KMS-11 (cell line): Measurements from ENCODE around the gene CAMSAP1.

Experiments used
- H2AFZ ChIP-seq: fragments of 200-600 bp; sonication (generic); 2 replicates; pipeline ENCODE4 v1.6.1; 2016; ENCODE audit warnings: antibody characterized with exemption, mixed run types, low read depth
- H3K27ac ChIP-seq: fragments of 200-600 bp; sonication (generic); 2 replicates; pipeline ENCODE4 v1.6.1; 2016; ENCODE audit warnings: mild to moderate bottlenecking, mixed run types
- H3K27me3 ChIP-seq: fragments of 200-600 bp; sonication (generic); 2 replicates; pipeline ENCODE4 v1.6.1; 2017; ENCODE audit warnings: mild to moderate bottlenecking, low read depth, mixed run types, moderate library complexity; ENCODE audit not compliant: insufficient read depth
- H3K36me3 ChIP-seq: fragments of 200-600 bp; sonication (generic); 2 replicates; pipeline ENCODE4 v1.6.1; 2017; ENCODE audit warnings: mild to moderate bottlenecking, mixed run types; ENCODE audit not compliant: insufficient read depth
- H3K4me1 ChIP-seq: fragments of 200-600 bp; sonication (generic); 2 replicates; pipeline ENCODE4 v1.6.1; 2016; ENCODE audit warnings: mild to moderate bottlenecking, low read depth, mixed run types; ENCODE audit not compliant: poor library complexity, severe bottlenecking
- H3K4me2 ChIP-seq: fragments of 200-600 bp; sonication (generic); 2 replicates; pipeline ENCODE4 v1.7.0; 2016; ENCODE audit warnings: mild to moderate bottlenecking, mixed run types
- H3K4me3 ChIP-seq: fragments of 200-600 bp; sonication (generic); IDR thresholded peaks from 2 replicates; pipeline ENCODE4 v1.6.1; 2017; ENCODE audit warnings: low read depth, low read length, mixed read lengths; ENCODE audit not compliant: insufficient read depth
- H3K79me2 ChIP-seq: fragments of 200-600 bp; sonication (generic); 2 replicates; pipeline ENCODE4 v1.6.1; 2016; ENCODE audit warnings: low read depth, mixed run types; ENCODE audit not compliant: insufficient read depth
- H3K9ac ChIP-seq: fragments of 200-600 bp; sonication (generic); 2 replicates; pipeline ENCODE4 v1.6.1; 2016; ENCODE audit warnings: mild to moderate bottlenecking, mixed run types
- H4K20me1 ChIP-seq: fragments of 200-600 bp; sonication (generic); 2 replicates; pipeline ENCODE4 v1.6.1; 2016; ENCODE audit warnings: mild to moderate bottlenecking, mixed run types; ENCODE audit not compliant: insufficient read depth
- TF ChIP-seq, protein P1 (sequence below): fragments of 200-600 bp; sonication (generic); conservative IDR thresholded peaks from 2 replicates; pipeline ENCODE4 v1.6.1; 2017; ENCODE audit warnings: low read depth, mild to moderate bottlenecking, antibody characterized with exemption, low read length, moderate library complexity, mixed read lengths

Gene CAMSAP1

DNA sequence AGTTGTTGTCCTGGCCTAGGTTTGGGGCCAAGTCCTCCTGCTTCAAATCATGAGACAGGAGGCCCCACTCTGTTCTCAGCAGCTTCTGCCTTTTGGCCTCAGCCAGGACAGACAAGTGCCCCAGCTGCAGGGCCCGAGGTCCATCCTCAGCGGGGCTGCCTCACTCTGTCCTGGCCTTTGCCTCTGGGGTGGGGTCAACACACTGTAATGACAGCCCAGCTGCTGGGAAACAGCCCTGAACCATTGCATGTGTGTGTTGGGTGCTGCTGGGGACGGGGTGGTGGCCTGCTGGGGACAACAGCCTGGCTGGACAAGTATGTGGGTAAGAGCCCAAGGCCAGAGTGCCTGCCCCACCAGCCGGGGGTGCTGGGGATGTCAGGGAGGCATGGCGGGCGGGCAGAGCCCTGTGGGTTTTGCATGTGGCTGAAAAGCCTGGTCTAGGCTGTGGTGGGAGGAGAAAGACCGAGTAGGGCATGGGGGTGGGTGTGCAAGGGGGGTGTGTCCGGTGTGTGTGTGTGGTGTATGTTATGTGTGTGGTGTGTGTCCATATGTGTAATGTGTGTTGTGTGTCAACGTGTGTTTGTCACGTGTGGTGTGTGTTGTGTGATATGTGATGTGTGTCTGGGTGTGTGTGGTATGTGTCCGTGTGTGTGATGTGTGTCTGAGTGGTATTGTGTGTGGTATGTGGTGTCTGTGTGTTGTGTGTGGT lies 133.7 kb downstream of the CAMSAP1 start:
- Histone ChIP-seq H3K27ac (no peak overlapping the region), H3K9ac (no peak overlapping the region), H3K4me3 (no peak overlapping the region), H3K4me1 (no peaks in the 10 kb centered on the region), H4K20me1 (no peaks in the 10 kb centered on the region), H3K27me3 (peaks cover 61% of the 10 kb centered on the region), H3K4me2 (no peak overlapping the region), H3K79me2 (no peaks in the 10 kb centered on the region), H3K36me3 (no peaks in the 10 kb centered on the region), H2AFZ (no peak overlapping the region)
- TF ChIP-seq, protein P1, sequence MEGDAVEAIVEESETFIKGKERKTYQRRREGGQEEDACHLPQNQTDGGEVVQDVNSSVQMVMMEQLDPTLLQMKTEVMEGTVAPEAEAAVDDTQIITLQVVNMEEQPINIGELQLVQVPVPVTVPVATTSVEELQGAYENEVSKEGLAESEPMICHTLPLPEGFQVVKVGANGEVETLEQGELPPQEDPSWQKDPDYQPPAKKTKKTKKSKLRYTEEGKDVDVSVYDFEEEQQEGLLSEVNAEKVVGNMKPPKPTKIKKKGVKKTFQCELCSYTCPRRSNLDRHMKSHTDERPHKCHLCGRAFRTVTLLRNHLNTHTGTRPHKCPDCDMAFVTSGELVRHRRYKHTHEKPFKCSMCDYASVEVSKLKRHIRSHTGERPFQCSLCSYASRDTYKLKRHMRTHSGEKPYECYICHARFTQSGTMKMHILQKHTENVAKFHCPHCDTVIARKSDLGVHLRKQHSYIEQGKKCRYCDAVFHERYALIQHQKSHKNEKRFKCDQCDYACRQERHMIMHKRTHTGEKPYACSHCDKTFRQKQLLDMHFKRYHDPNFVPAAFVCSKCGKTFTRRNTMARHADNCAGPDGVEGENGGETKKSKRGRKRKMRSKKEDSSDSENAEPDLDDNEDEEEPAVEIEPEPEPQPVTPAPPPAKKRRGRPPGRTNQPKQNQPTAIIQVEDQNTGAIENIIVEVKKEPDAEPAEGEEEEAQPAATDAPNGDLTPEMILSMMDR = no peak

DNA sequence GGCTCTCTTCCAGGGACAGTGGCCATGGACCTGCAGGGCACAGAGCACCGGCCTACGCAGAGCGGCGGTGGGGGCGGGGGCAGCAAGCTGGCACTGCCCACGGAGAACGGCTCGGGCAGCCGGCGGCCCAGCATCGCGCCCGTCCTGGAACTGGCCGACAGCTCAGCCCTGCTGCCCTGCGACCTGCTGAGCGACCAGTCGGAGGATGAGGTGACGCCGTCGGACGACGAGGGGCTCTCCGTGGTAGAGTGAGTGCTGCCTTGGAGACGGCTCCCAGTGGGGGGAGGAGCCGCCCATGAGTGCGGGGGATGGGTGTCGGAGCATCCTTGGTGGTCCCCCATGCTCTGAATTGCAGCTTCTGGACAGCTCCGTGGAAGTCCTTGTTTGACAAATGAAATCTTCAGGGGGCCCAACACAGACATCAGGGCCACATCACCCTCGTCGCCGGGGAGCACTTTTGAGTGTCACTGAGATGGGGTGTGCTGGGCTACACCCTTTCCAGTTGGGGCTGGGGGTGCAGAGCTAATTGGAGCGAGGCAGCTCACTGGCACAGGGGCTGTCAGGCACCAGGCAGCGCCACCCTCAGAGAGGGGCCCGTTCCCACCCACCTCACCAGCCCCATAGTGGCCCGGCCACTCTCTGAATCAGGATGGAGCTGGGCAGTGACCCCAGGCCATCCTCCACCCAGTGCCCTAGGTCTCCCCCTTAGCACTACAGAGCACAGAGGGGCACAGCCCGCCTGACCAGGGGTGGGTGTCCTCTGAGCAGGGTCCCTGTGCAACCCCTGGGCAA lies 134.4 kb downstream of the CAMSAP1 start:
- Histone ChIP-seq H3K9ac (no peak overlapping the region), H4K20me1 (no peaks in the 10 kb centered on the region), H3K4me2 (no peak overlapping the region), H2AFZ (no peak overlapping the region), H3K79me2 (no peaks in the 10 kb centered on the region), H3K36me3 (no peaks in the 10 kb centered on the region), H3K27me3 (peaks cover 53% of the 10 kb centered on the region), H3K4me1 (no peaks in the 10 kb centered on the region), H3K27ac (no peak overlapping the region), H3K4me3 (no peak overlapping the region)
- TF ChIP-seq, protein P1 = no peak

DNA sequence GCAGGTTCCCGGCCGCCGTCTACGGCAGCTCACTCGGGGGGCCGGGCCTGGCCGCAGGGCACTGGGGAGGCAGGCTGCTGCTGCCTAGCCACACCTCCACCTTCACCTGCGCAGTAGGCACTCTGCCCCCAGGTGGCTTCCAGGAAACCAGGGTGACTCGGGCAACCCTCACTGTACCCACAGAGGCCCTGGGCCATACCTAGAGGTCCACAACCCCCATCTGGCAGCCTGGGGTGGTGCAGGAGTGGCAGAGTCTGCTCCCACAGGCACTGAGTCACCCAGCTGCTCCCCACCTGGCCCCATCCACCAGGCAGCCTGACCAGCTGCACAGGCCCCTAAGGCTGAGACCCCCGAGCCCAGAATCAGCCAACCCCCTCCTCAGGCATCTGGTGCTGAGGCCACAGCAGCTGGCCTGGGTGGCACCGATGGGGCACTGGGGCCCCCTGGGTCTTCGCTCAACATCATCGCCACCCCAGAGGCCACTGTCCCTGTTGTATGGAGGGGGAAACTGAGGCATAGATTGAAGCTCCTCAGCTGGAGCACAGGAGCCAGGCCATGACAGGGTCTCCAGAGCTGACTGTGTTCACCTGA lies 135.2 kb downstream of the CAMSAP1 start:
- Histone ChIP-seq H3K4me1 (no peaks in the 10 kb centered on the region), H3K27ac (no peak overlapping the region), H3K36me3 (no peaks in the 10 kb centered on the region), H3K27me3 (peaks cover 53% of the 10 kb centered on the region), H3K4me3 (no peak overlapping the region), H2AFZ (no peak overlapping the region), H3K79me2 (no peaks in the 10 kb centered on the region), H3K9ac (no peak overlapping the region), H3K4me2 (no peak overlapping the region), H4K20me1 (no peaks in the 10 kb centered on the region)
- TF ChIP-seq, protein P1 = no peak

DNA sequence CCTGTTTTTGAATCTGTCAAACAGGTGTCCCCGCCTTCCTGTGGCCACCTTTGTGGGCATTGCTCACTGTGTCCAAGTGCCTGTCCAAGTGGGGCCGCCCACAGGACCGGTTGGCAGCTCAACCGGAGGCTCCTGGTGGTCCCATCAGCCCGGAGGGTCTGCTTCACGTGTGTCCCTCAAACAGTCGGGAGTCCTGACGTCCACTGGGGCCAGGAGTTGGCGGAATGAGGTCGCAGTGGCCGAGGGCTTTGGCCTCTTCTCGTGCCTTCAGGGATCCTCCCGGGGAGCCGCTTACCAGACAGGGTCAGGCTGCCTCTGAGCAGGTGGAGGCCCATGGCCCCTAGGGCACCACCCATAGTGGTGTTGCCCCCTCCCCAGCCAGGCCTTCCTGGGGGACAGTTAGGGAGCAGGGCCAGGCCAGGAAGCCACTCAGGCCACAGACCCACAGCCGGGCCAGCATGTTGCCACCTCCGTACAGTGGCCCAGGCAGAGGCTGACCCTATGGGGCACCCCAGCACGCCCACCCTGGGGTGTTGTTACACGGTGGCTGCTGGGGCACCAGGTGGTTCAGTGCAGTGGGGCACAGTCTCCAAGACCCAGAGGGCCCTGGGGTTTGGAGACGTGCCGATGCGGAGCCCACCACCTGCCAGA lies 135.8 kb downstream of the CAMSAP1 start:
- no peak overlapping the region for H2AFZ ChIP-seq

More for the DNA sequence above, 135.8 kb downstream of the CAMSAP1 start:
- Histone ChIP-seq H3K4me3 (no peak overlapping the region), H3K9ac (no peak overlapping the region), H3K36me3 (no peaks in the 10 kb centered on the region), H3K4me1 (no peaks in the 10 kb centered on the region), H3K79me2 (no peaks in the 10 kb centered on the region), H3K27me3 (peaks cover 50% of the 10 kb centered on the region), H3K4me2 (no peak overlapping the region), H3K27ac (no peak overlapping the region), H4K20me1 (no peaks in the 10 kb centered on the region)
- TF ChIP-seq, protein P1 = no peak
